ENCODE results near the gene BABAM2. TPM values are rescaled to one million over a fixed set of nuclear protein-coding genes. Genes with fewer than 3 reads are reported as not detected.

Gene BABAM2
- total RNA-seq, 1 experiment from 2014 or later: 27.1 TPM

- Histone ChIP-seq H3K9ac (ENCODE audit: extremely low read depth, insufficient read length, low read length) (no peak overlapping the region), H3K56ac (ENCODE audit: insufficient read length, low read depth, low read length) (no peak overlapping the region), H3K79me1 (ENCODE audit: insufficient read depth, low read depth, low read length, poor library complexity, severe bottlenecking) (no peaks in the 10 kb centered on the region), H3K79me2 (ENCODE audit: insufficient read depth, low read length) (no peaks in the 10 kb centered on the region; the same call in 1 of the 2 replicates), H3K27me3 (ENCODE audit: insufficient read depth, low read length) (no peaks in the 10 kb centered on the region), H3K27ac (ENCODE audit: insufficient read length, low read depth, low read length) (no peak overlapping the region), H3K23me2 (ENCODE audit: insufficient read length, low read depth, low read length, poor library complexity, severe bottlenecking) (no peaks in the 10 kb centered on the region), H4K5ac (ENCODE audit: insufficient read length, low read depth, low read length) (no peak overlapping the region), H3K9me3 (ENCODE audit: control insufficient read depth, low read depth, low read length) (no peaks in the 10 kb centered on the region), H4K20me1 (ENCODE audit: control insufficient read depth, insufficient read depth, insufficient read length) (no peaks in the 10 kb centered on the region), H2BK120ac (ENCODE audit: low read depth, low read length, poor library complexity, severe bottlenecking) (no peak overlapping the region), H2AK5ac (ENCODE audit: insufficient read length, low read length) (no peak overlapping the region), H3K23ac (ENCODE audit: insufficient read length, low read depth, low read length) (no peak overlapping the region), H2AFZ (ENCODE audit: low read length) (no peak overlapping the region), H4K8ac (replicated peaks; ENCODE audit: insufficient read length, low read depth, low read length) (no peak overlapping the region), H3K4me1 (ENCODE audit: insufficient read depth, low read length) (peaks cover 9% of the 10 kb centered on the region), H3K14ac (ENCODE audit: insufficient read depth, low read length) (no peak overlapping the region), H3K4ac (ENCODE audit: low read depth, low read length) (no peak overlapping the region), H2BK20ac (ENCODE audit: low read depth, low read length, poor library complexity, severe bottlenecking) (no peak overlapping the region), H3T11ph (ENCODE audit: low read length) (no peak overlapping the region), H2BK15ac (ENCODE audit: low read depth, low read length) (no peak overlapping the region), H3K4me2 (ENCODE audit: insufficient read depth, insufficient read length, low read length) (no peak overlapping the region), H4K91ac (ENCODE audit: insufficient read length, low read depth, low read length) (no peak overlapping the region), H2BK5ac (ENCODE audit: insufficient read length, low read length) (no peak overlapping the region), H2BK12ac (ENCODE audit: insufficient read length, low read depth, low read length) (no peak overlapping the region), H3K18ac (ENCODE audit: insufficient read length, low read depth, low read length) (no peak overlapping the region)
- TF ChIP-seq, protein P1, sequence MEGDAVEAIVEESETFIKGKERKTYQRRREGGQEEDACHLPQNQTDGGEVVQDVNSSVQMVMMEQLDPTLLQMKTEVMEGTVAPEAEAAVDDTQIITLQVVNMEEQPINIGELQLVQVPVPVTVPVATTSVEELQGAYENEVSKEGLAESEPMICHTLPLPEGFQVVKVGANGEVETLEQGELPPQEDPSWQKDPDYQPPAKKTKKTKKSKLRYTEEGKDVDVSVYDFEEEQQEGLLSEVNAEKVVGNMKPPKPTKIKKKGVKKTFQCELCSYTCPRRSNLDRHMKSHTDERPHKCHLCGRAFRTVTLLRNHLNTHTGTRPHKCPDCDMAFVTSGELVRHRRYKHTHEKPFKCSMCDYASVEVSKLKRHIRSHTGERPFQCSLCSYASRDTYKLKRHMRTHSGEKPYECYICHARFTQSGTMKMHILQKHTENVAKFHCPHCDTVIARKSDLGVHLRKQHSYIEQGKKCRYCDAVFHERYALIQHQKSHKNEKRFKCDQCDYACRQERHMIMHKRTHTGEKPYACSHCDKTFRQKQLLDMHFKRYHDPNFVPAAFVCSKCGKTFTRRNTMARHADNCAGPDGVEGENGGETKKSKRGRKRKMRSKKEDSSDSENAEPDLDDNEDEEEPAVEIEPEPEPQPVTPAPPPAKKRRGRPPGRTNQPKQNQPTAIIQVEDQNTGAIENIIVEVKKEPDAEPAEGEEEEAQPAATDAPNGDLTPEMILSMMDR (conservative IDR thresholded peaks at IDR 0.05): no peak
- Mint-ChIP-seq H3K27ac (no peak overlapping the region), H3K4me3 (no peak overlapping the region), H3K27me3 (ENCODE audit: low read depth) (no peaks in the 10 kb centered on the region), H3K9me3 (no peaks in the 10 kb centered on the region), H3K36me3 (ENCODE audit: insufficient read depth in 1 of 3, low read depth in 3 of 3) (no peaks in the 10 kb centered on the region), H3K4me1 (peaks cover 17 to 20% of the 10 kb centered on the region in 2 experiments)
- no peak for DNase-seq
- WGBS (ENCODE audit: extremely low coverage, insufficient read length, low lambda C conversion rate): no CpG with 5 or more reads among the region's 7 CpGs
Measured at GRCh38 chr2:28277466-28277865, 386.9 kb downstream of the BABAM2 start.

All from H9 (cell line).